HepG2 (cell line): Measurements from ENCODE around the gene CIITA.

Experiments used
- CTCF ChIP-seq: sonication (generic); formaldehyde crosslinking; IDR thresholded peaks from 2 replicates; pipeline ENCODE4 v1.5.0; 2020; ENCODE audit warnings: mild to moderate bottlenecking, missing genetic modification reagents, moderate library complexity
- FOXK1 ChIP-seq: sonication (generic); formaldehyde crosslinking; IDR thresholded peaks from 2 replicates; pipeline ENCODE4 v1.4.0; 2020; ENCODE audit warnings: low read depth, missing genetic modification reagents, borderline replicate concordance
- MTERF4 ChIP-seq: sonication (generic); formaldehyde crosslinking; IDR thresholded peaks from 2 replicates; pipeline ENCODE4 v1.8.0; 2023; ENCODE audit warnings: mild to moderate bottlenecking, missing genetic modification reagents
- NFE2L2 ChIP-seq: fragments of 150-350 bp; IDR thresholded peaks from 2 replicates; pipeline ENCODE4 v1.6.1; 2014; ENCODE audit warnings: low read length
- PATZ1 ChIP-seq: sonication (generic); formaldehyde crosslinking; IDR thresholded peaks from 2 replicates; pipeline ENCODE4 v1.4.0; 2020; ENCODE audit warnings: missing genetic modification reagents
- PCBP2 ChIP-seq: fragments of 200-400 bp; formaldehyde crosslinking; optimal IDR thresholded peaks from 2 replicates; pipeline ENCODE3; 2018; ENCODE audit warnings: low read length, low read depth; ENCODE audit not compliant: poor library complexity, severe bottlenecking
- RFX5 ChIP-seq: IDR thresholded peaks from 2 replicates; pipeline ENCODE4 v1.6.1; 2011; ENCODE audit warnings: low read depth, low read length, improper control_type of control experiment
- TCF12 ChIP-seq, 2 experiments: fragments of 450-650 bp in 1 of 2; sonication (generic) in 1 of 2; formaldehyde crosslinking in 1 of 2; IDR thresholded peaks; 2 replicates each; pipeline versions ENCODE4 v1.6.1 to v1.8.0; 2017 to 2022; ENCODE audit warnings: antibody characterized with exemption in 1 of 2, mild to moderate bottlenecking in 1 of 2, missing genetic modification reagents in 1 of 2, moderate library complexity in 1 of 2
- YEATS4 ChIP-seq: sonication (generic); formaldehyde crosslinking; IDR thresholded peaks from 2 replicates; pipeline ENCODE4 v1.4.0; 2020; ENCODE audit warnings: missing genetic modification reagents, borderline replicate concordance
- ZNF430 ChIP-seq: sonication (generic); formaldehyde crosslinking; IDR thresholded peaks from 2 replicates; pipeline ENCODE4 v1.9.0; 2021; ENCODE audit warnings: mild to moderate bottlenecking, missing genetic modification reagents
- ZNF501 ChIP-seq: sonication (generic); formaldehyde crosslinking; IDR thresholded peaks from 2 replicates; pipeline ENCODE4 v1.5.1; 2020; ENCODE audit warnings: mild to moderate bottlenecking, moderate library complexity, missing genetic modification reagents
- ZNF883 ChIP-seq: sonication (generic); formaldehyde crosslinking; IDR thresholded peaks from 2 replicates; pipeline ENCODE4 v1.5.1; 2020; ENCODE audit warnings: mild to moderate bottlenecking, missing genetic modification reagents; ENCODE audit errors: not compliant biosample characterization

- no peak for TF ChIP-seq PCBP2
- TF ChIP-seq FOXK1 (CRISPR knock-in tag) = peak; percentile 58; the same call in 1 of the 2 replicates
- TF ChIP-seq RFX5 = no peak
- no peak for TF ChIP-seq NFE2L2
- TF ChIP-seq TCF12 (IDR thresholded peaks at IDR 0.05) = no peak
- 0 out of 2 replicates have a peak, but pooled peaks have one; percentile 34 for TF ChIP-seq TCF12 (CRISPR knock-in tag; IDR thresholded peaks at IDR 0.05)
- peak; percentile 46 for TF ChIP-seq CTCF (CRISPR knock-in tag)
- no peak; the same call in 1 of the 2 replicates for TF ChIP-seq ZNF430 (CRISPR knock-in tag)
- peak; percentile 82; the same call in 1 of the 2 replicates for TF ChIP-seq ZNF501
- no peak for TF ChIP-seq MTERF4 (CRISPR knock-in tag)
- no peak for TF ChIP-seq ZNF883 (CRISPR knock-in tag)
- peak; percentile 78 for TF ChIP-seq PATZ1 (CRISPR knock-in tag)
- peak; percentile 44; the same call in 1 of the 2 replicates for TF ChIP-seq YEATS4 (CRISPR knock-in tag)
These were observed 46.7 kb downstream of the CIITA start for GRCh38 chr16:10923650-10924214.
